LNCaP clone FGC (cell line): Measurements from ENCODE around the gene SDHAF1.
A peak's percentile ranks its signal among the peaks of the same experiment; 100 is the strongest.

ENCODE experiments used
- DNase-seq: peaks from one replicate; pipeline ENCODE4 v3.0.0-alpha.2; 2011; ENCODE audit warnings: low read depth
- H3K4me3 ChIP-seq: 2 replicates; pipeline ENCODE4 v1.5.1; 2011; ENCODE audit warnings: mild to moderate bottlenecking, low read depth, low read length, control low read depth
- TF ChIP-seq, protein P1 (sequence below): IDR thresholded peaks from 2 replicates; pipeline ENCODE4 v1.5.1; 2012; ENCODE audit warnings: mild to moderate bottlenecking; ENCODE audit not compliant: control insufficient read depth, insufficient read depth; ENCODE audit errors: extremely low read depth

SDHAF1 gene

DNA sequence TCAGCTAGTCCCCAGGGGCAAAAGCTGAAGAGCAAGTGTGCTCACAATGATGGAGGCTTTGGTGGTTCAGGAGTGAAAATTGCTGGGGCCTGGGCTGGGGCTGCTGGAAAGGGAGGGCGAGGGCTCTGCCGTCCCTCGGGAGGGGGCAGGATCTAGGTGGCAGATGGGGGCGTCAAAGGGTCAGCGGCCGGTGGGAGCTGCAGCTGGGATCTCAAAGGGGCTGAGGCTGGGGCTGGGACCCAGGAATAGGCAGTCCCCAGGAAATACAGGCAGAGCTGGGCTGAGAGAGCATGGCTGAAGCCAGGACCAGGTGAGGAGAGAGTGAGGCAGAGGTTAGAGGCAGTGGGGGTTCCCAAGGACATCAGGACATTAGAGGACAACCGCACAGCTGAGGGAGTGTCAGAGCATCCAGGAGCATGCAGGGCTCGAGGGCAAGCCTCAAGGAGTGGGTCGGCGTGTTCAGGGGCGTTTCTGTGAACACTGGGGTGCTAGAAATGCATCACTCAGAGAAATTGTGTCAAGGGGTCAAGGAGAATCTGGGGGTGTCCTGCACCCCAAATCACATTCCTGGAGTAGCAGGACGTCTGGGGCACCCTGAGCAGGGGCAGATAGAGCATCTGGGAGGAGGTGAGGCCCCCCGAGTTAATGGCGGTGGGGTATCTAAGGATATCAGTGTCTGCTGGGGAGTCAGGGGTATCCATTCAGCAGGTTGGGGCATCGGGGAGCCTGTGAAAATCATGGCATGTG, 14.8 kb downstream of the SDHAF1 start:
- peak overlapping the region; percentile 92 for H3K4me3 ChIP-seq
- TF ChIP-seq, protein P1, sequence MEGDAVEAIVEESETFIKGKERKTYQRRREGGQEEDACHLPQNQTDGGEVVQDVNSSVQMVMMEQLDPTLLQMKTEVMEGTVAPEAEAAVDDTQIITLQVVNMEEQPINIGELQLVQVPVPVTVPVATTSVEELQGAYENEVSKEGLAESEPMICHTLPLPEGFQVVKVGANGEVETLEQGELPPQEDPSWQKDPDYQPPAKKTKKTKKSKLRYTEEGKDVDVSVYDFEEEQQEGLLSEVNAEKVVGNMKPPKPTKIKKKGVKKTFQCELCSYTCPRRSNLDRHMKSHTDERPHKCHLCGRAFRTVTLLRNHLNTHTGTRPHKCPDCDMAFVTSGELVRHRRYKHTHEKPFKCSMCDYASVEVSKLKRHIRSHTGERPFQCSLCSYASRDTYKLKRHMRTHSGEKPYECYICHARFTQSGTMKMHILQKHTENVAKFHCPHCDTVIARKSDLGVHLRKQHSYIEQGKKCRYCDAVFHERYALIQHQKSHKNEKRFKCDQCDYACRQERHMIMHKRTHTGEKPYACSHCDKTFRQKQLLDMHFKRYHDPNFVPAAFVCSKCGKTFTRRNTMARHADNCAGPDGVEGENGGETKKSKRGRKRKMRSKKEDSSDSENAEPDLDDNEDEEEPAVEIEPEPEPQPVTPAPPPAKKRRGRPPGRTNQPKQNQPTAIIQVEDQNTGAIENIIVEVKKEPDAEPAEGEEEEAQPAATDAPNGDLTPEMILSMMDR: no peak
- DNase-seq: no peak

DNA sequence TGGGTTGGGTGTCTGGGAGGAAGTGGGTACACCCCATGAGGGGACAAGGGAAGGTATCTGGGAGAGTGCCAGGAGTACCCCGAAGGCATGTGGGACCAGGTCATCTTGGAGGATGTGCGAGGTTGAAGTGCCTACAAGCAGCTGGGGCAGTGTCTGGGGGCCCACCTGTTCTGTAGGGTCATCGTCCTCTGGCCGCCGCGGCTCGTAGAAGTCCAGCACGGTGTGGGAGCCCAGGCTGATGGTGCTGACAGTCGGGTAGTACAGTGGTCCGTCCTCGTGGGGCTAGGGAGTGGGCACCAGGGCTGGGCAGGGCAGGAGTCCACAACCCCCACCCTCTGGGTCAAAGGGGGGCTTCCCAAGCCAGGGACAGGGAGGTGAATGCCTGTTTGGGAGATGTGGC, 15.4 kb downstream of the SDHAF1 start:
- H3K4me3 ChIP-seq: no peak overlapping the region
- no peak for DNase-seq
- TF ChIP-seq, protein P1: no peak

DNA sequence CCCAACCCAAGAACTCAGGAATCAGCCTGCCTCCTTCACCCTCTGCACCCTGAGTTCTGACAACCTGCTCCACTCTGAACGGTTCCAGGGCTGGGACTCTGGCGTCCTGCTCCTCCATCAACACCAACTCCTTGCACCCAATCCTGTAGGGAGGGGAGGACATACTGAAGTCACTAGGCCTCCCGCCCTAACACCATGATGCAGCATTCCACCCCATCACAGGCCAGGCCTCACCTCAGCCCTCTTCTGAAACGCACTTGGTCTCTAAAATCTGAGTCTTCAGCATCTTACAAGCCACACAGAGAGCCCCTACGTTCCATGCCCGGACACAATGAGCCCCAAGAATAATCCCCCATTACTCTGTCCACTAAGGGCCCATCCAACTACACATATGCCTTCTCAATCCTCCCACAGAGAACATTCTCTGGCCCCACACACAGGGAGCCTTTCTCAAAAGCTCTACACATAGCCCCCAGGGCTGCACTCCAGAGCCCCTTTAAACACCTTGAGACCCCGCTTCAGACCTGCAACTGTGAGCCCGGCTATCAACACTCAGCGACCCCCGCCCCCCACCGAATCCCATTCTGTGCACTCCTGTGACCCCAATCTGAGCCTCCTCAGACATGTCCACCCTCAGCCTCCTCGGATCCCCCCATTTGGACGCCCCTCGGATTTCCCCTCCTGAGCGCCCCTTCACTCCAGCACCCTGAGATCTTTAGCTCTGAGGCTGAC, 18.5 kb downstream of the SDHAF1 start:
- TF ChIP-seq, protein P1: no peak
- DNase-seq: no peak
- peak overlapping the region; percentile 97 for H3K4me3 ChIP-seq

DNA sequence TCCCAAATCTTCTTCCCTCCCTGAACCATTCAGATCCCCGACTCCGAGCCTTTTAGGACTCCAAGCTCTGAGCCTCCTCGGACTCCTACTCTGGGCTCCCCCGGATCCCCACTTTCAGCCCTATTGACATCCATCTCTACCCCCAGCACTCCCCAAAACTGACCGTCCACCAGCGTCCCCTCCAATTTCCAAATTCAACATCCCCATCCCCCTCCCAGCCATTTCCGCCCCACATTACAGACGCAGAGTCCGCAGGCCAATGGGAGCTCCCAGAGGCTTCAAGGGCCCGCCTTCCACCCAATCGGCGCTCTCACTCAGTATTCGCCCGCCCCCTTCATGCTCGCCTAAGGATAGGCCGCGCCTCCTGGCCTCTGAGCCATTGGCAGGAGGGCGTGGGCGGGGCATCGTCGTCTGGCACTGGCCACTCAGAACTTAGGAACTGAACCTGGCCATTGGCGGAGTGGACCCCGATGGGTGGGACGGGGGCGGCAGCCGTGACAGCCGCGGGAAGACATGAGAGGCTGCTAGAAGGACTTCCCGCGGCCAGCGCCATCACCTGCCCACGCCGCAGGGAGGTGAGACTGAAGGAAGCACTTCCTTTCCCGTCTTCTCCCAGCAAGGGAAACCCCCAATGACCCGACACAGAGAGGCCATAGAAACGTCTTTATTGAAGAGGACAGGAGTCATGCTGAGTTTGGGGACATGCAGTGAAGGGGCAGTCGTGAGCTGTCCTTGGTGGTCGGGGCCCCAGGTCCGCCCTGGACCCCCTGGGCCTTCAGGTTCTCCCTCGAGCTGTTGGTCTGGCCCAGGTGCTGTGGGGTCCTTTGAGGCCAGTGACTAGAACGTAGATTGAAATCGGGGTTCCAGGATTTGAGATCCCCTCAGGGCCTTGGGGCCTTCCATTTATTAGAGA, 19.3 kb downstream of the SDHAF1 start, which contains the start of gene ALKBH6:
TSS of gene ALKBH6 (minus strand) at position 202 of the 913 bp plus-strand sequence. CDS start 816 bp downstream, outside the sequence.
- peak; percentile 98 for DNase-seq

DNA sequence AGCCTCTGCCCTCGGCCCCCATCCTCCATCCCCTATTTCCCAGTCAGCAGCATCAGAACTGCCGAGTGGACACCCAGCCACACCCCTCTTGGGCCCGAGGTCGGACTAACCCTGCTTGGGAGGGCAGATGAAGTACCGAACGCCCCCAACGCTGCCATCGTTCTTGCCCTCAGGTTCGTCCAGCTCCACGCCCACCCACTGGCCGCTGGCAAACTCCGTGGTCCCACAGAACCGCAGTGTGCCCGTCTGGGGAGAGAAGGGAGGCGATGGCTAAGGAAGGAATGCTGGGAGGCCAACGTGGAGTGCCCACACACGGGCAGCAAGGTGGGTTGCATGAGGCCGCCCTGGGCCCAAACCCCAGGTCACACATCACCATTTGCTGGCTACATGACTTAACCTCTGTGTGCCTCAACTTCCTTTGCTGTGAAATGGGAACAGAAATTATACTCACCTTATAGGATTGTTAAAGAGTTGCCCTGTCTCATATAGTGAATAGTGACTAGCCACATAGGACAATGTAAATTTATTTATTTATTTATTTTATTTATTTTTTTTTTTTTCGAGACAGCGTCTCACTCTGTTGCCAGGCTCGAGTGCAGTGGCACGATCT, 24.2 kb downstream of the SDHAF1 start:
- DNase-seq: no peak
- TF ChIP-seq, protein P1: no peak

More for the DNA sequence above, 19.3 kb downstream of the SDHAF1 start, which contains the start of gene ALKBH6:
- H3K4me3 ChIP-seq: peak within 1 kb of the TSS; percentile 97
- TF ChIP-seq, protein P1: peak; percentile 20; the same call in 1 of the 2 replicates

DNA sequence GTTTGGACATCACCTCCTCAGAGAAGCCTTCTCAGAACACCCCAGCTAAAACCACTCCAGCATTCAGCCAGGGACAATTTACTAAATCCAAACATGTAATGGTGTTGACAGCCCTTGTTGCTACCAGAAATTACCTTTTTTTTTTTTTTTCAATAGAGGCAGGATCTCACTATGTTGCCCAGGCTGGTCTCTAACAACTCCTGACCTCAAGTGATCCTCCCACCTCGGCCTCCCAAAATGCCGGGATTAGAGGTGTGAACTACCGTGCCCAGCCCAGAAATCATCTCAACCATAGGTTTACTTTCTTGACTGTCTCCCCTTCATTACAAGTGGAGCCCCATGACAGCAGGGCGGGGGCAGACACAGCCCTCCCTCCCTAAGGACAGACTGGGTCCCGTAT, 28.4 kb downstream of the SDHAF1 start:
- no peak overlapping the region for H3K4me3 ChIP-seq
- DNase-seq: no peak
- TF ChIP-seq, protein P1: no peak

More for the DNA sequence above, 24.2 kb downstream of the SDHAF1 start:
- no peak overlapping the region for H3K4me3 ChIP-seq
